GM12864 (cell line): ENCODE data around the gene ANK3.

Experiments used
- DNase-seq: peaks from one replicate; pipeline ENCODE4 v3.0.0-alpha.2; 2011; ENCODE audit warnings: low read depth
- H3K4me3 ChIP-seq: 2 replicates; pipeline ENCODE4 v1.5.1; 2011; ENCODE audit warnings: mild to moderate bottlenecking, low read depth, low read length, control low read depth
- CTCF ChIP-seq: IDR thresholded peaks from 2 replicates; pipeline ENCODE4 v1.5.1; 2011; ENCODE audit warnings: low read depth, mild to moderate bottlenecking, moderate library complexity, low read length, control low read depth, inconsistent platforms; ENCODE audit errors: missing control alignments

The ANK3 gene

GRCh38 chr10:60314069-60314940 lies 75.4 kb downstream of the ANK3 start:
- DNase-seq, result no peak
- TF ChIP-seq CTCF, result no peak
- no peak overlapping the region for H3K4me3 ChIP-seq

GRCh38 chr10:60313589-60313952 lies 76.1 kb downstream of the ANK3 start:
- no peak overlapping the region for H3K4me3 ChIP-seq
- DNase-seq, result no peak
- no peak for TF ChIP-seq CTCF

GRCh38 chr10:60312818-60313588 lies 76.7 kb downstream of the ANK3 start:
- DNase-seq, result no peak
- H3K4me3 ChIP-seq, result no peak overlapping the region
- no peak for TF ChIP-seq CTCF

GRCh38 chr10:60311821-60312220 lies 77.9 kb downstream of the ANK3 start:
- no peak for TF ChIP-seq CTCF
- H3K4me3 ChIP-seq, result no peak overlapping the region
- DNase-seq, result no peak

GRCh38 chr10:60310740-60311139 lies 78.9 kb downstream of the ANK3 start:
- no peak overlapping the region for H3K4me3 ChIP-seq
- no peak for TF ChIP-seq CTCF
- DNase-seq, result no peak

GRCh38 chr10:60309891-60310290 lies 79.8 kb downstream of the ANK3 start:
- no peak for DNase-seq
- TF ChIP-seq CTCF, result no peak
- no peak overlapping the region for H3K4me3 ChIP-seq
